KMS-11 (cell line): ENCODE measurements around the gene MYD88.
"Not testable (repeated sequence)": the region's sequence is repeated elsewhere in the genome, so short reads cannot be mapped to it uniquely, and the experiment has no call there.

ENCODE experiments used
- H2AFZ ChIP-seq: fragments of 200-600 bp; sonication (generic); 2 replicates; pipeline ENCODE4 v1.6.1; 2016; ENCODE audit warnings: antibody characterized with exemption, mixed run types, low read depth
- H3K27ac ChIP-seq: fragments of 200-600 bp; sonication (generic); 2 replicates; pipeline ENCODE4 v1.6.1; 2016; ENCODE audit warnings: mild to moderate bottlenecking, mixed run types
- H3K27me3 ChIP-seq: fragments of 200-600 bp; sonication (generic); 2 replicates; pipeline ENCODE4 v1.6.1; 2017; ENCODE audit warnings: mild to moderate bottlenecking, low read depth, mixed run types, moderate library complexity; ENCODE audit not compliant: insufficient read depth
- H3K36me3 ChIP-seq: fragments of 200-600 bp; sonication (generic); 2 replicates; pipeline ENCODE4 v1.6.1; 2017; ENCODE audit warnings: mild to moderate bottlenecking, mixed run types; ENCODE audit not compliant: insufficient read depth
- H3K4me1 ChIP-seq: fragments of 200-600 bp; sonication (generic); 2 replicates; pipeline ENCODE4 v1.6.1; 2016; ENCODE audit warnings: mild to moderate bottlenecking, low read depth, mixed run types; ENCODE audit not compliant: poor library complexity, severe bottlenecking
- H3K4me2 ChIP-seq: fragments of 200-600 bp; sonication (generic); 2 replicates; pipeline ENCODE4 v1.7.0; 2016; ENCODE audit warnings: mild to moderate bottlenecking, mixed run types
- H3K4me3 ChIP-seq: fragments of 200-600 bp; sonication (generic); IDR thresholded peaks from 2 replicates; pipeline ENCODE4 v1.6.1; 2017; ENCODE audit warnings: low read depth, low read length, mixed read lengths; ENCODE audit not compliant: insufficient read depth
- H3K79me2 ChIP-seq: fragments of 200-600 bp; sonication (generic); 2 replicates; pipeline ENCODE4 v1.6.1; 2016; ENCODE audit warnings: low read depth, mixed run types; ENCODE audit not compliant: insufficient read depth
- H3K9ac ChIP-seq: fragments of 200-600 bp; sonication (generic); 2 replicates; pipeline ENCODE4 v1.6.1; 2016; ENCODE audit warnings: mild to moderate bottlenecking, mixed run types
- H4K20me1 ChIP-seq: fragments of 200-600 bp; sonication (generic); 2 replicates; pipeline ENCODE4 v1.6.1; 2016; ENCODE audit warnings: mild to moderate bottlenecking, mixed run types; ENCODE audit not compliant: insufficient read depth
- CTCF ChIP-seq: fragments of 200-600 bp; sonication (generic); conservative IDR thresholded peaks from 2 replicates; pipeline ENCODE4 v1.6.1; 2017; ENCODE audit warnings: low read depth, mild to moderate bottlenecking, antibody characterized with exemption, low read length, moderate library complexity, mixed read lengths

MYD88 gene

GRCh38 chr3:38133209-38133556, 5.3 kb upstream of the MYD88 start:
- Histone ChIP-seq H3K79me2 (no peaks in the 10 kb centered on the region), H3K27me3 (no peaks in the 10 kb centered on the region), H3K36me3 (no peaks in the 10 kb centered on the region), H3K4me2 (no peak overlapping the region), H4K20me1 (no peaks in the 10 kb centered on the region), H3K9ac (no peak overlapping the region), H3K4me1 (peaks cover 5% of the 10 kb centered on the region), H2AFZ (no peak overlapping the region), H3K4me3 (no peak overlapping the region), H3K27ac (no peak overlapping the region)
- no peak for TF ChIP-seq CTCF

GRCh38 chr3:38133557-38134405, 4.7 kb upstream of the MYD88 start:
- H3K79me2 ChIP-seq, result no peaks in the 10 kb centered on the region
- no peak overlapping the region for H3K4me2 ChIP-seq
- H3K4me3 ChIP-seq, result no peak overlapping the region
- H3K4me1 ChIP-seq, result peaks cover 5% of the 10 kb centered on the region
- no peaks in the 10 kb centered on the region for H4K20me1 ChIP-seq
- no peaks in the 10 kb centered on the region for H3K36me3 ChIP-seq
- no peak overlapping the region for H3K9ac ChIP-seq
- no peak overlapping the region for H3K27ac ChIP-seq
- H2AFZ ChIP-seq, result no peak overlapping the region
- no peaks in the 10 kb centered on the region for H3K27me3 ChIP-seq
- no peak for TF ChIP-seq CTCF

GRCh38 chr3:38134517-38135143, 3.8 kb upstream of the MYD88 start:
- H3K4me2 ChIP-seq, H3K27ac ChIP-seq: not testable (repeated sequence)

GRCh38 chr3:38135621-38136277, 2.7 kb upstream of the MYD88 start:
- H3K27ac ChIP-seq, H3K36me3 ChIP-seq: not testable (repeated sequence)

More at GRCh38 chr3:38134517-38135143, 3.8 kb upstream of the MYD88 start:
- not testable (repeated sequence) for H3K9ac ChIP-seq, H2AFZ ChIP-seq, H3K4me1 ChIP-seq, H3K79me2 ChIP-seq, H3K36me3 ChIP-seq, H4K20me1 ChIP-seq, H3K4me3 ChIP-seq, H3K27me3 ChIP-seq

GRCh38 chr3:38136393-38136776, 2.1 kb upstream of the MYD88 start:
- H2AFZ ChIP-seq, result peak overlapping the region; percentile 81
- H4K20me1 ChIP-seq, result no peaks in the 10 kb centered on the region
- H3K9ac ChIP-seq, result peak overlapping the region; percentile 58; the same call in 1 of the 2 replicates
- H3K4me2 ChIP-seq, result peak overlapping the region; percentile 68
- no peak overlapping the region for H3K4me3 ChIP-seq
- H3K36me3 ChIP-seq, result no peaks in the 10 kb centered on the region
- H3K27ac ChIP-seq, result no peak overlapping the region
- peaks cover 5% of the 10 kb centered on the region for H3K4me1 ChIP-seq
- H3K79me2 ChIP-seq, result no peaks in the 10 kb centered on the region
- H3K27me3 ChIP-seq, result no peaks in the 10 kb centered on the region
- no peak for TF ChIP-seq CTCF

More at GRCh38 chr3:38135621-38136277, 2.7 kb upstream of the MYD88 start:
- not testable (repeated sequence) for H3K27me3 ChIP-seq, H3K4me1 ChIP-seq, H4K20me1 ChIP-seq, H3K9ac ChIP-seq, H3K4me3 ChIP-seq, H3K79me2 ChIP-seq, H2AFZ ChIP-seq
- peak overlapping the region; percentile 68 for H3K4me2 ChIP-seq
